Measurements from ENCODE around the gene GAST. TPM values are rescaled to one million over a fixed set of nuclear protein-coding genes. Genes with fewer than 3 reads are reported as not detected.

Gene GAST
- polyA plus RNA-seq, 1 experiment = not detected

DNA sequence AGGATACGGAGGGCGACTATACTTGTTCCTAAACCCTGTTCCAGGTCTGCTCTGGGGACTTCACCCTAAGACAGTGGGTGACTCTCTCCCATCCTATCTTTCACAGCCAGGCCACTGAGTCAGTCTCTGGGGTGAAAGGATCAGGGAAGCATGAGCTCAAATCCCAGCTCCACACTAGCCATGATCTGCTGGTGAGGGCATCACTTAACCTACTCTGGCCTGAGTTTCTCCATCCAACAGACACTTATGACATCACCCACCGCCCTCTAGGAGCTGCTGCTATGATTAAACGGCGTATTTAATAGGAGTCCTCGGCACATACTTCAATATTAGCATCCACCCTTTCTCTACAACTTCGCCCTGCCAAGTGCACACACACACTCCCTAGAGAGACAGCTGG lies 10.1 kb downstream of the GAST start:
- Histone ChIP-seq H3K27me3 (ENCODE audit: control insufficient read depth, insufficient read depth, low read length) (peaks cover 4% of the 10 kb centered on the region; the same call in 1 of the 2 replicates), H3K4me3 (ENCODE audit: low read depth, low read length) (no peak overlapping the region), H3K36me3 (ENCODE audit: control insufficient read depth, insufficient read depth, low read length) (no peaks in the 10 kb centered on the region)
- POLR2A ChIA-PET = no interaction called here
- no peak for DNase-seq (ENCODE audit: low read depth)
- CTCF ChIA-PET = interaction anchor here (0.6 to 1.9 kb wide), 3 partner anchors 11 to 79 kb away, joined by 3 to 6 read pairs (median 3); no protein-coding TSS in a partner anchor
- TF ChIP-seq, protein P1, sequence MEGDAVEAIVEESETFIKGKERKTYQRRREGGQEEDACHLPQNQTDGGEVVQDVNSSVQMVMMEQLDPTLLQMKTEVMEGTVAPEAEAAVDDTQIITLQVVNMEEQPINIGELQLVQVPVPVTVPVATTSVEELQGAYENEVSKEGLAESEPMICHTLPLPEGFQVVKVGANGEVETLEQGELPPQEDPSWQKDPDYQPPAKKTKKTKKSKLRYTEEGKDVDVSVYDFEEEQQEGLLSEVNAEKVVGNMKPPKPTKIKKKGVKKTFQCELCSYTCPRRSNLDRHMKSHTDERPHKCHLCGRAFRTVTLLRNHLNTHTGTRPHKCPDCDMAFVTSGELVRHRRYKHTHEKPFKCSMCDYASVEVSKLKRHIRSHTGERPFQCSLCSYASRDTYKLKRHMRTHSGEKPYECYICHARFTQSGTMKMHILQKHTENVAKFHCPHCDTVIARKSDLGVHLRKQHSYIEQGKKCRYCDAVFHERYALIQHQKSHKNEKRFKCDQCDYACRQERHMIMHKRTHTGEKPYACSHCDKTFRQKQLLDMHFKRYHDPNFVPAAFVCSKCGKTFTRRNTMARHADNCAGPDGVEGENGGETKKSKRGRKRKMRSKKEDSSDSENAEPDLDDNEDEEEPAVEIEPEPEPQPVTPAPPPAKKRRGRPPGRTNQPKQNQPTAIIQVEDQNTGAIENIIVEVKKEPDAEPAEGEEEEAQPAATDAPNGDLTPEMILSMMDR (IDR thresholded peaks at IDR 0.05; ENCODE audit: insufficient read depth, low read depth, low read length) = no peak

DNA sequence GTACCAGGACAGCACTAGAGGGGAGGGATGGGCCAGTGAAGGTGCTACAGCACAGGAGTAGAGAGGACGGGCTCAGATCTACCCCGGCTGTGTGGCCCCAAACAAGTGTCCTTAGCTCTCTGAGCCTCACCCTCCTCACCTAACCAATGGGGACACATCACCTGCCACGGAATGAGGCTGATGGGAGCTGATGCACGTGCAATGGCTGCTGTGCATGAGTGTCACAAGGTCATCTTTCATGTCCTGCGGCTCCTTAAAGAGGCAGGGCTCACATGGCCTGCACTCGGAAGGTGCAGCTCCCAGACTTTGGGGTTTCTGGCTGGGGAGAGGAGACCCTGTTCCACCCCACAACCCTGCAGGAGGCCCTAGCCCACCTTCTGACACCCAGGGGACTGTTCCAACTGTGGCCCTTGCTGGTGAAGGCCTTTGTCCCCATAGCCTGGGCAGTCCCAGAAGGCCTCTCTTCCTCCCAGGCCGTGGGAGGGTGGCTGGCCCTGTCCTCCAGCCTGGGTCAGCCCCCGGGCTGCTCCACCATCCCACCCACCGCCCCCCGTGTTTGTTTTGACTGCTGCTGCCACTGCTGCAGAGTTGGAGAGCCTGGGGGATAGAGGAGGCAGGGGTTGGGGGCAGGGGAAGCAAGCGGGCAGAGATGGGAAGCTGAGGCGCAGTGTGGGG lies 11.8 kb downstream of the GAST start:
- no peak overlapping the region for H3K4me3 ChIP-seq (ENCODE audit: low read depth, low read length)
- ChIA-PET CTCF (interaction anchor here (0.6 to 3.0 kb wide), 3 partner anchors 14 to 236 kb away, joined by 3 to 12 read pairs (median 3); no protein-coding TSS in a partner anchor), POLR2A (interaction anchor here (0.6 kb wide), 1 partner anchor 9 kb away, joined by 4 read pairs; no protein-coding TSS in a partner anchor)
- DNase-seq (ENCODE audit: low read depth) = no peak
- TF ChIP-seq, protein P1 (IDR thresholded peaks at IDR 0.05; ENCODE audit: insufficient read depth, low read depth, low read length) = no peak
- H3K36me3 ChIP-seq (ENCODE audit: control insufficient read depth, insufficient read depth, low read length) = no peaks in the 10 kb centered on the region
- peaks cover 4% of the 10 kb centered on the region; the same call in 1 of the 2 replicates for H3K27me3 ChIP-seq (ENCODE audit: control insufficient read depth, insufficient read depth, low read length)

GRCh38 chr17:41724476-41725050 lies 12.4 kb downstream of the GAST start:
- no peaks in the 10 kb centered on the region for H3K36me3 ChIP-seq (ENCODE audit: control insufficient read depth, insufficient read depth, low read length)
- peaks cover 4% of the 10 kb centered on the region; the same call in 1 of the 2 replicates for H3K27me3 ChIP-seq (ENCODE audit: control insufficient read depth, insufficient read depth, low read length)
- TF ChIP-seq, protein P1 (IDR thresholded peaks at IDR 0.05; ENCODE audit: insufficient read depth, low read depth, low read length) = no peak
- H3K4me3 ChIP-seq (ENCODE audit: low read depth, low read length) = no peak overlapping the region
- no peak for DNase-seq (ENCODE audit: low read depth)
- ChIA-PET CTCF (interaction anchor here (0.8 to 3.0 kb wide), 4 partner anchors 13 to 236 kb away, joined by 3 to 12 read pairs (median 4); no protein-coding TSS in a partner anchor), POLR2A (no interaction called here)

- Histone ChIP-seq H3K36me3 (ENCODE audit: control insufficient read depth, insufficient read depth, low read length) (no peaks in the 10 kb centered on the region), H3K4me3 (ENCODE audit: low read depth, low read length) (no peak overlapping the region), H3K27me3 (ENCODE audit: control insufficient read depth, insufficient read depth, low read length) (peaks cover 5% of the 10 kb centered on the region)
- ChIA-PET POLR2A (no interaction called here), CTCF (interaction anchor here (0.8 to 3.0 kb wide), 4 partner anchors 12 to 235 kb away, joined by 3 to 12 read pairs (median 4); no protein-coding TSS in a partner anchor)
- DNase-seq (ENCODE audit: low read depth) = no peak
- TF ChIP-seq, protein P1 (IDR thresholded peaks at IDR 0.05; ENCODE audit: insufficient read depth, low read depth, low read length) = no peak
Observed at GRCh38 chr17:41725134-41725533, 13.0 kb downstream of the GAST start.

- DNase-seq (ENCODE audit: low read depth) = no peak
- H3K36me3 ChIP-seq (ENCODE audit: control insufficient read depth, insufficient read depth, low read length) = no peaks in the 10 kb centered on the region
- ChIA-PET CTCF (no interaction called here), POLR2A (no interaction called here)
- peaks cover 22% of the 10 kb centered on the region for H3K27me3 ChIP-seq (ENCODE audit: control insufficient read depth, insufficient read depth, low read length)
- TF ChIP-seq, protein P1 (IDR thresholded peaks at IDR 0.05; ENCODE audit: insufficient read depth, low read depth, low read length) = no peak
- no peak overlapping the region for H3K4me3 ChIP-seq (ENCODE audit: low read depth, low read length)
Observed at GRCh38 chr17:41728056-41728455, 15.9 kb downstream of the GAST start.
